Left ventricle myocardium inferior (tissue), 1 donor: ENCODE measurements around the gene DSP. TPM values are rescaled to one million over a fixed set of nuclear protein-coding genes. Genes with fewer than 3 reads are reported as not detected.

Experiments used
- DNase-seq: peaks from one replicate; pipeline ENCODE4 v3.0.0-alpha.2; 2020
- H3K27ac ChIP-seq: fragments of 200-600 bp; replicated peaks from 2 replicates; pipeline ENCODE4 v1.8.0; 2021
- H3K27me3 ChIP-seq: fragments of 200-600 bp; 2 replicates; pipeline ENCODE4 v1.8.0; 2021; ENCODE audit warnings: low read depth
- H3K36me3 ChIP-seq: fragments of 200-600 bp; 2 replicates; pipeline ENCODE4 v1.8.0; 2021
- H3K4me1 ChIP-seq: fragments of 200-600 bp; 2 replicates; pipeline ENCODE4 v1.8.0; 2021
- H3K4me3 ChIP-seq: fragments of 200-600 bp; 2 replicates; pipeline ENCODE4 v1.8.0; 2021; ENCODE audit warnings: mild to moderate bottlenecking, moderate library complexity
- H3K9me3 ChIP-seq: fragments of 200-600 bp; replicated peaks from 2 replicates; pipeline ENCODE4 v1.8.0; 2021
- intact Hi-C: fragments of 100-400 bp; cut with micrococcal nuclease; formaldehyde crosslinking; loops from one replicate; pipeline ENCODE4 v1.11.0; 2022
- total RNA-seq: library from RNA; stranded (reverse); fragmentation: NEBNext Ultra II Directional; extraction: Animal tissue kit (Norgen Biotek cat#: 25700); gene quantifications from one replicate; pipeline ENCODE4 v1.2.1, GENCODE V29; 2021
- TF ChIP-seq, protein P1 (sequence below): fragments of 200-600 bp; IDR thresholded peaks from 2 replicates; pipeline ENCODE4 v1.8.0; 2021; ENCODE audit warnings: antibody characterized with exemption, mild to moderate bottlenecking, borderline replicate concordance
- donor health status: DM: no; HTN: yes; CAD: no; lungs with severe emphysema.

Gene DSP
- total RNA-seq, 1 donor from 2014 or later = 322 TPM

DNA sequence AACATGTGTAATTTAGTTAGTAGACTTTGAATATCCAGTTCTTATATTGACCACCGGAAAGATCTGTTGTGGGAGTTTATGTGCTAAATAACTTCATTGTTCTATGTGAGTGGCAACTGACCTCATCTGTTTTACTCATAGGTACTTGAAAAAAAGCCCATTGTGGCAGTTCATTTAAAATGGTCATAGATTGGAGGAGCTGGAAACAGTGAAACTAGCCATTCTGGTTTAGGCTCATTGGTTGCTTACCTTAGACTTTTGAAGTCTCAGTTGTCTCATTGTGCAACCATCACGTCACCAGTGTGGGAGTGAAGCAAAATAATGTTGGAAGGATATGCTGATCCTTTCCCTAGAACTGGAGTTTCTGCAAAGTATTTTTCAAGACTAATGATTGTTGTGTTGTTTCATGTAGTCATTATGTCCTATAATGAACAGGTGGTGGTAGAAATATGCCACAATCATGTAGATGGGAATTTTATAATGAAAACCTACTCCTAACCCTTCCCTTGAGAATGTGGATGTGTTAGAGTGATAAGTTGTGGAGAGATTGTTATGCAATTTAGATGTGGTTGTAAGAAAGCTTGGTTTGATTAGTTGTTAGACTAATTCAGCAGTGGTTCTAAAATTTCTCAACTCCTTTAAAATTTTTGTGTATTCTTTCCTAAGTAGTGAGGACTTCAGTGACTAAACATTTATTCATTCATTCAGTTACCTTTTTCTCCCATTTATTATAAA, 18.3 kb downstream of the DSP start:
- Histone ChIP-seq H3K27me3 (peaks cover 12% of the 10 kb centered on the region), H3K27ac (peak overlapping the region; percentile 90), H3K36me3 (peaks cover 21% of the 10 kb centered on the region), H3K9me3 (no peaks in the 10 kb centered on the region), H3K4me3 (no peak overlapping the region), H3K4me1 (peaks cover 45% of the 10 kb centered on the region)
- TF ChIP-seq, protein P1, sequence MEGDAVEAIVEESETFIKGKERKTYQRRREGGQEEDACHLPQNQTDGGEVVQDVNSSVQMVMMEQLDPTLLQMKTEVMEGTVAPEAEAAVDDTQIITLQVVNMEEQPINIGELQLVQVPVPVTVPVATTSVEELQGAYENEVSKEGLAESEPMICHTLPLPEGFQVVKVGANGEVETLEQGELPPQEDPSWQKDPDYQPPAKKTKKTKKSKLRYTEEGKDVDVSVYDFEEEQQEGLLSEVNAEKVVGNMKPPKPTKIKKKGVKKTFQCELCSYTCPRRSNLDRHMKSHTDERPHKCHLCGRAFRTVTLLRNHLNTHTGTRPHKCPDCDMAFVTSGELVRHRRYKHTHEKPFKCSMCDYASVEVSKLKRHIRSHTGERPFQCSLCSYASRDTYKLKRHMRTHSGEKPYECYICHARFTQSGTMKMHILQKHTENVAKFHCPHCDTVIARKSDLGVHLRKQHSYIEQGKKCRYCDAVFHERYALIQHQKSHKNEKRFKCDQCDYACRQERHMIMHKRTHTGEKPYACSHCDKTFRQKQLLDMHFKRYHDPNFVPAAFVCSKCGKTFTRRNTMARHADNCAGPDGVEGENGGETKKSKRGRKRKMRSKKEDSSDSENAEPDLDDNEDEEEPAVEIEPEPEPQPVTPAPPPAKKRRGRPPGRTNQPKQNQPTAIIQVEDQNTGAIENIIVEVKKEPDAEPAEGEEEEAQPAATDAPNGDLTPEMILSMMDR = no peak
- intact Hi-C loops = no loop called here
- no peak for DNase-seq

DNA sequence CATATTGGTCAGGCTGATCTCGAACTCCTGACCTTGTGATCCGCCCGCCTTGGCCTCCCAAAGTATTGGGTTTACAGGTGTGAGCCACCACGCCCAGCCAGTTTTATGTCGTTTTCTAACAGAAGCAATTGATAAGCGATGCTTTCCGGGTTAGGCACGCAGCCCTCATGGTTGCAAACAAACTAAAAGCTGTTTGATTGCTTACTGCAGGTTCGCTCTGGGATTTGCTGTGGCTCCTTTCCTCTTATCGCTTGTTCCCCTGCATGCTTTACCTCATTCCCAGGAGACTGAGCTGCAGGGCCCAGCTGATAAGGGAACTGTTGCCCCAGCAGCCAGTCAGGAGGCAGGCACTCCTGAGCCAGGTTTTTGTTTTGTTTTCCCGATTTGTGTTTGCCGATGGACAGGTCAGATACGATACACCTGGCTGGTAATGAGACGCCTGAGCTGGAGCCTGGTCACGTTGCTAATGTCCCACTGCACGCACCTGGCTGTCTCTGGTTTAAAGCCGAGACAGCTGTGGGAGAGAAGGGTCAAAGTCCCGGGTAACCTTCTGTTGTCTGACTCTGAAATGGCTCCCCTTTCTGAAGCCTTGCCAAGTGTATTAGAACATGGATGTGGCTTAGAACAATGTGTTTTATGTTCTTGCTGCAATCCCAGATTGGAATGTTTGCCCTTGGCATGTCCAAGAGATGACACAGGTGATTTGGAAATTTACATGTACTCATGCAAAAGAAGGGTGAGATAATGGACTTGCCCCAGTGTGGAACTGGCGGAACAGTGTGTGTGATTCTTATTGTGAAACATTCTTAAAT, 19.9 kb downstream of the DSP start:
- DNase-seq = no peak
- Histone ChIP-seq H3K4me1 (peaks cover 30% of the 10 kb centered on the region), H3K27me3 (peaks cover 12% of the 10 kb centered on the region), H3K4me3 (peak overlapping the region; percentile 39), H3K9me3 (no peaks in the 10 kb centered on the region), H3K36me3 (peaks cover 21% of the 10 kb centered on the region), H3K27ac (peak overlapping the region; percentile 90)
- TF ChIP-seq, protein P1 = no peak
- intact Hi-C loops = no loop called here

DNA sequence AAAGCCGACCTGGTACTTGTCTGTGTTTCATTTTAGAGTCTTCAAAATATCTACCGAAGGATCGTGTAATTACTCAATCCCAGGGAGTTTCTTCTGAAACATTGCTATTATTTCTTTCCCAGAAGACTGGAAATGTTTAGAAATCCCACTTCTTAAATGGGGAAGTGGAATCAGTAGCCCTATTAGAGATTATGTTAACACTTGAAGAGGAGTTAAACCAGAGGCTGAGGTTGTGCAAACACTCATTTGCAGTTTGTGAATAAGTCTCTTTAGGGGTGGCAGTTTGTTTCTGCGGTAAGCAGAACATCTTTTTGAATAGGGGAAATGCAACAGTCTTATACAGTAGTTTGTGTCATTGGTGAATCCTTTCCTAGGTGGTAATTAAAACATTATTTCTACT, 21.3 kb downstream of the DSP start:
- Histone ChIP-seq H3K4me3 (no peak overlapping the region), H3K27ac (peak overlapping the region; percentile 90), H3K9me3 (no peaks in the 10 kb centered on the region), H3K4me1 (peaks cover 19% of the 10 kb centered on the region), H3K36me3 (peaks cover 35% of the 10 kb centered on the region), H3K27me3 (peaks cover 12% of the 10 kb centered on the region)
- DNase-seq = no peak
- TF ChIP-seq, protein P1 = no peak
- intact Hi-C loops = no loop called here

DNA sequence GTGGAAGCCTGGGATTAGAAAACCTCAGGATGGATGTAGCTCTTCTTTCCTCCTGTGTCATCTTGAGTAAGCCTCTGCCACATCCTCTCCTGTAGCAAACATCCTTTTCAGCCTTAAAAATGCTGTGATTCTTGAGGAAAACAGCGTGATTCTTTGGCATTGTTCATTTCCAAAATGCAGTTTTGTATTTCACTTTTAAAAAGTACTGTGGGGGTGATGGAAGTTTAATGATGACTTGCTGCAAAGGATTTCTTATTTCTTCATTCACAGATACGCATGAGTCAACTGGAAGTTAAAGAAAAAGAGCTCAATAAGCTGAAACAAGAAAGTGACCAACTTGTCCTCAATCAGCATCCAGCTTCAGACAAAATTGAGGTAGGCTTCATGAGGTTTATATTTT, 24.6 kb downstream of the DSP start:
- H3K36me3 ChIP-seq = peaks cover 52% of the 10 kb centered on the region
- peaks cover 7% of the 10 kb centered on the region for H3K27me3 ChIP-seq
- no peaks in the 10 kb centered on the region for H3K9me3 ChIP-seq
- no peak overlapping the region for H3K4me3 ChIP-seq
- peaks cover 6% of the 10 kb centered on the region for H3K4me1 ChIP-seq
- TF ChIP-seq, protein P1 = no peak
- DNase-seq = no peak
- no peak overlapping the region for H3K27ac ChIP-seq
- intact Hi-C loops = no loop called here

DNA sequence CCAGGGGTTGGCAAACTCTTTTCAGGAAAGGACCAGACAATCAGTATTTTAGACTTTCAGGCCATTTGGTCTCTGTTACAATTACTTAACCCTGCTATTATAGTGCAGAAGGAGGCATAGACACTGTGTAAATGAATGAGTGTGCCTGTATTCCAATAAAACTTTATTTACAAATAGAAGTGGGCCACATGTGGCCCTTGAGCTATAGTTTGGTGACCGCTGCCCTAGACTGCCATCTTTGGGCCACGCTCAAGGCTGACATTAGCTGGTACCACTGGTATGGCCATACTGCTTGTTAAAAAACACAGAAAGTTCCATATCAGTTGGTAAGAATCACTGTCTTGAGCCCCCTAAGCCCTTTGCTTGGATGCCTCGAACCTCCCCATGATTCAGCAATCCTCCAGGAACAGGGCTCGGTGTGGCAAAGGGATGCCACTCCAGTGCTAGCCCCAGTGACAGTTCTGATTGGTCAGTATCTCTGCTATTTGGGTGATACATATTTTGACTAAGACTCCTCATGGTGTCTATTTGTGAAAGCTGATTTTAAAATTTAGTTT, 25.2 kb downstream of the DSP start:
- Histone ChIP-seq H3K27me3 (peaks cover under 1% of the 10 kb centered on the region), H3K27ac (no peak overlapping the region), H3K9me3 (no peaks in the 10 kb centered on the region), H3K4me1 (peaks cover 6% of the 10 kb centered on the region), H3K36me3 (peaks cover 57% of the 10 kb centered on the region), H3K4me3 (no peak overlapping the region)
- intact Hi-C loops = no loop called here
- no peak for DNase-seq
- TF ChIP-seq, protein P1 = no peak
